ENCODE results near the gene CSNK2B. TPM values are rescaled to one million over a fixed set of nuclear protein-coding genes. Genes with fewer than 3 reads are reported as not detected.

CSNK2B gene
- polyA plus RNA-seq, 2 donors = 140 to 187 TPM

DNA sequence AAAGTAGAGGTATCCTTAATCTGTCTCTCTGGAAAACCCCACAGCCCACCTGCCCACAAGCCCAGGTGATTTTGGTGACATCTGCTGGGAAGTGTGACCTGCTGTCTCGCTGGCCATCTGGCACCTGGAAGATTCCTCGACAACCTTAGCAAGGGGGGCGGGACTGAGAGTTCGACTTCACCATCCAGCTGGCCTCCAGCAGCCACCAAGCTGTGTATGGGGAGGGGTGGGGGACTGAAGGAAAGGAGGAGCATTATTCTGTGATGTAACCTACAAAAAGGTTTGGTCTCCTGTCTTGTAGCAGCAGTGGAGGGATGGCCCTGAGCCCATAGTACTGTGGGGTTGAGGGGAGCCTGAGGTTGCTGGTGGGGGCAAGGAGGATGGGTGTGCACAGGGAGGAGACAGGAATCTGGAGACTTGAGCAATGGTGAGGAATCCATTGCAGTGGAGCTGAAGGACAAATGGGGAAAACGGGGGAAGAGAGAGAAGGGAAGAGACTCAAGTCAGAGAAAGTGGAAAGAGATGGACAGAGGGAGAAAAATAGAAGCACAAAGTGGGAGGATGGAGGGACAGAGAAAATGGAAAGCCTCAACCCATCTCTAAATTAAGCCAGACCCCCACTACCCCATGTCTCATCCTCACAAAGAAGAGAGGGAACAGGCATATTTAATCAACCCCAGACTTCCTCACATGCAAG, 44.8 kb downstream of the CSNK2B start:
- Histone ChIP-seq H3K4me1 (ENCODE audit: control insufficient read depth in 2 of 2, insufficient read depth in 2 of 2, low read length in 1 of 2) (peaks cover 0 to 23% of the 10 kb centered on the region in 2 donors), H3K9me3 (ENCODE audit: control insufficient read depth in 2 of 2, insufficient read depth in 1 of 2, low read depth in 1 of 2, low read length in 1 of 2) (no peaks in the 10 kb centered on the region), H3K36me3 (ENCODE audit: control insufficient read depth in 2 of 2, insufficient read depth in 2 of 2, low read length in 1 of 2) (no peaks in the 10 kb centered on the region), H3K27ac (ENCODE audit: low read depth in 2 of 2, low read length in 1 of 2) (peak overlapping the region; percentile 57 to 86), H3K27me3 (ENCODE audit: control insufficient read depth in 1 of 2, insufficient read depth in 2 of 2, low read length in 2 of 2) (no peaks in the 10 kb centered on the region), H3K4me3 (ENCODE audit: low read depth in 1 of 2, low read length in 2 of 2) (no peak overlapping the region)
- WGBS, 2 donors = 54 to 69% methylated on average over 5 of the region's 5 CpGs

DNA sequence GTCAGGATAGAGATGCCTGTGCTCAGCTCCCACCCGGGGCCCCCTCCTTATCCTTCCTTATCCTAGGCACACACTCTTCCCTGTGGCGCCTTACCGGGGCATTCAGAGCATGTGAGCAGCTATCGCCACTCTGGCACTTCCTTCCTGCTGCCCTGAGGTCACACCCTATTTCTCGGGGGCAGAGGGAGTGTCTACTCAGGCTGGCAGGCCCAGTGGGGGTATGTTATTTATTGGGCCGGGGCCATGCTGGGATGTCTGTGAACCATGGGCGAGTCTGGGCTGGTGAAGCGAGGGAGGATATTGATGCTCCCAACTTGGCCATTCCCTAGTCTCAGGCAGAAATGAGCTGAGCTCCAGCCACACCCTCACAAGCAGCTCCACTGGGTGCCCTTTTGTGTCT, 45.4 kb downstream of the CSNK2B start:
- Histone ChIP-seq H3K36me3 (ENCODE audit: control insufficient read depth in 2 of 2, insufficient read depth in 2 of 2, low read length in 1 of 2) (no peaks in the 10 kb centered on the region), H3K9me3 (ENCODE audit: control insufficient read depth in 2 of 2, insufficient read depth in 1 of 2, low read depth in 1 of 2, low read length in 1 of 2) (no peaks in the 10 kb centered on the region), H3K27me3 (ENCODE audit: control insufficient read depth in 1 of 2, insufficient read depth in 2 of 2, low read length in 2 of 2) (no peaks in the 10 kb centered on the region), H3K27ac (ENCODE audit: low read depth in 2 of 2, low read length in 1 of 2) (peak overlapping the region; percentile 80 to 86), H3K4me3 (ENCODE audit: low read depth in 1 of 2, low read length in 2 of 2) (no peak overlapping the region), H3K4me1 (ENCODE audit: control insufficient read depth in 2 of 2, insufficient read depth in 2 of 2, low read length in 1 of 2) (peaks cover 0 to 23% of the 10 kb centered on the region in 2 donors)
- WGBS, 2 donors = 35 to 46% methylated on average over 8 of the region's 8 CpGs

DNA sequence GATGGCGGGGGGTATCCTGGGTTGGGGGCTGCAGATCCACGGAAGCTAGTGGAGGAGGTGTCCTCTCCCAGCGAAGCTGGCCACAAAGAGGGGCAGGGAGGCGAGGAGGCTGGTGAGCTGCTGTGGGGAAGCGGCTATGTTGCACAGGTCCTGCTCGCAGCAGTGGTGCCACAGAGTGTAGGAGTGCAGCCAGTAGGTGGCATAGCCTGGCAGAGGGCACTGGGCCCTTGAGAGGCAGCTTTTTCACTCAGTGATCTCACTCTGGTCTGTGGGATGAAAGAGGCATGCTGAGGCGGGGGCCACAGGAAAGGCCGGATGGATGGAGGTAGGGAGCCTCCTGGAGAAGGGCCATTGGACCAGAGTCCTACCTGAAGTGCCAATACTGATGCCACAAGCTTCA, 46.4 kb downstream of the CSNK2B start:
- H3K4me3 ChIP-seq (ENCODE audit: low read depth in 1 of 2, low read length in 2 of 2) = no peak overlapping the region
- H3K27ac ChIP-seq (ENCODE audit: low read depth in 2 of 2, low read length in 1 of 2) = peak overlapping the region; percentile 80 to 86
- H3K4me1 ChIP-seq (ENCODE audit: control insufficient read depth in 2 of 2, insufficient read depth in 2 of 2, low read length in 1 of 2) = peaks cover 0 to 24% of the 10 kb centered on the region in 2 donors
- 62 to 64% methylated on average over 8 of the region's 8 CpGs for WGBS, 2 donors
- H3K9me3 ChIP-seq (ENCODE audit: control insufficient read depth in 2 of 2, insufficient read depth in 1 of 2, low read depth in 1 of 2, low read length in 1 of 2) = no peaks in the 10 kb centered on the region
- no peaks in the 10 kb centered on the region for H3K36me3 ChIP-seq (ENCODE audit: control insufficient read depth in 2 of 2, insufficient read depth in 2 of 2, low read length in 1 of 2)
- no peaks in the 10 kb centered on the region for H3K27me3 ChIP-seq (ENCODE audit: control insufficient read depth in 1 of 2, insufficient read depth in 2 of 2, low read length in 2 of 2)

DNA sequence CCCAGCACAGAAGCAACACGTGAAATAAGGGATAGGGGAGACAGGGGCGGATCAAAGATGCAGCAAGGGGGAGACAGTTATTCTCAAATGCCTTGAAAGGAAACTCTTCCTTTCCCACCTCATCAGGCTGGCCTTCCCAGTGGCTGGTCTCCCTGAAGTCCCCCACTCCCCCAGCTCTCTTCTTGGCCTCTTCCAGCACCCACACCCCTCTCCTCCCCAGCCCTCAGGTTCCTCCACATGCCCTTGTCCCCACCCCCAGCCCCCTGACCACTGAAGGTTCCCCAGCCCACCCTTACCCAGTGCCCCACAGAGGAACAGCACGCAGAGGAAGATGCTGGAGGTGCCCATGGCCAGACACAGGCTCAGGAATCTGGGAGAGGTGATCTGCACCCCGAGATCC, 47.6 kb downstream of the CSNK2B start:
- Histone ChIP-seq H3K36me3 (ENCODE audit: control insufficient read depth in 2 of 2, insufficient read depth in 2 of 2, low read length in 1 of 2) (no peaks in the 10 kb centered on the region), H3K4me1 (ENCODE audit: control insufficient read depth in 2 of 2, insufficient read depth in 2 of 2, low read length in 1 of 2) (peaks cover 0 to 31% of the 10 kb centered on the region in 2 donors), H3K27me3 (ENCODE audit: control insufficient read depth in 1 of 2, insufficient read depth in 2 of 2, low read length in 2 of 2) (no peaks in the 10 kb centered on the region), H3K27ac (ENCODE audit: low read depth in 2 of 2, low read length in 1 of 2) (peak overlapping the region in 1 of 2 donors; percentile 59), H3K4me3 (ENCODE audit: low read depth in 1 of 2, low read length in 2 of 2) (no peak overlapping the region), H3K9me3 (ENCODE audit: control insufficient read depth in 2 of 2, insufficient read depth in 1 of 2, low read depth in 1 of 2, low read length in 1 of 2) (no peaks in the 10 kb centered on the region)
- 66 to 75% methylated on average over 4 of the region's 4 CpGs for WGBS, 2 donors

DNA sequence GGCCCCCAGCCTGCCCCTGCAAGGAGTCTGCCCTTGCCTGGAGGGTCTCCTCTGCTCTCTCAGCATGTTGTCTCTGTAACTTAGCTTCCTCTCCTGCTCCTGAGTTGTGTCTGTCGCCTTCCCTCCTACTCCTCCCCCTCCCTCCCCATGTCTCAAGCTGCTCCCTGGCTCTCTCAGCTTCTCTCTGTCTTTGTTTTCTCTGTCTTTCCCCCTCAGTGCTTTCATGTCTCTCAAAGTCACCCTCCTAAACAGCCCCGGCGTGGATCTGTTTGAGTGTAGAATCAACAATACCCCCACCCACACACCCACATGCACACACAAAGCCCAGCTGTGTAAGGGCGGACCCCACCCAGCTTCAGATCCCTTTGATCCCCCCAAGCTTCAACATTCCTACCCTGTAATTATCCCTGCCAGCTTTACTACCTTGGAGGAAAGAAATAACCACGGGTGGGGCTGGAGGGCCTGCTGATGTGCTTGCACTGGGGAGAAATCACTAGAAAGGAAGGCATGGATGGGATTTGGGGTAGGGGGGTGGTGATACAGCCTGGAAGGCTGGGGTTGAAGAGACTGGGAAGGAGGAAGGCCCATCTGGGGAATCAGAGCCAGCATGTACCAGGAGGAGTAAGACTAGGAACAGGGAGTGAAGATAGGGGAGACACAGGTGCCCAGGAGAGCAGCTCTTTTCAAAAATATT, 48.3 kb downstream of the CSNK2B start:
- Histone ChIP-seq H3K9me3 (ENCODE audit: control insufficient read depth in 2 of 2, insufficient read depth in 1 of 2, low read depth in 1 of 2, low read length in 1 of 2) (no peaks in the 10 kb centered on the region), H3K4me3 (ENCODE audit: low read depth in 1 of 2, low read length in 2 of 2) (no peak overlapping the region), H3K4me1 (ENCODE audit: control insufficient read depth in 2 of 2, insufficient read depth in 2 of 2, low read length in 1 of 2) (peaks cover 0 to 38% of the 10 kb centered on the region in 2 donors), H3K27ac (ENCODE audit: low read depth in 2 of 2, low read length in 1 of 2) (peak overlapping the region; percentile 8 to 59), H3K36me3 (ENCODE audit: control insufficient read depth in 2 of 2, insufficient read depth in 2 of 2, low read length in 1 of 2) (no peaks in the 10 kb centered on the region), H3K27me3 (ENCODE audit: control insufficient read depth in 1 of 2, insufficient read depth in 2 of 2, low read length in 2 of 2) (no peaks in the 10 kb centered on the region)
- 29 to 33% methylated on average over 5 of the region's 5 CpGs for WGBS, 2 donors

DNA sequence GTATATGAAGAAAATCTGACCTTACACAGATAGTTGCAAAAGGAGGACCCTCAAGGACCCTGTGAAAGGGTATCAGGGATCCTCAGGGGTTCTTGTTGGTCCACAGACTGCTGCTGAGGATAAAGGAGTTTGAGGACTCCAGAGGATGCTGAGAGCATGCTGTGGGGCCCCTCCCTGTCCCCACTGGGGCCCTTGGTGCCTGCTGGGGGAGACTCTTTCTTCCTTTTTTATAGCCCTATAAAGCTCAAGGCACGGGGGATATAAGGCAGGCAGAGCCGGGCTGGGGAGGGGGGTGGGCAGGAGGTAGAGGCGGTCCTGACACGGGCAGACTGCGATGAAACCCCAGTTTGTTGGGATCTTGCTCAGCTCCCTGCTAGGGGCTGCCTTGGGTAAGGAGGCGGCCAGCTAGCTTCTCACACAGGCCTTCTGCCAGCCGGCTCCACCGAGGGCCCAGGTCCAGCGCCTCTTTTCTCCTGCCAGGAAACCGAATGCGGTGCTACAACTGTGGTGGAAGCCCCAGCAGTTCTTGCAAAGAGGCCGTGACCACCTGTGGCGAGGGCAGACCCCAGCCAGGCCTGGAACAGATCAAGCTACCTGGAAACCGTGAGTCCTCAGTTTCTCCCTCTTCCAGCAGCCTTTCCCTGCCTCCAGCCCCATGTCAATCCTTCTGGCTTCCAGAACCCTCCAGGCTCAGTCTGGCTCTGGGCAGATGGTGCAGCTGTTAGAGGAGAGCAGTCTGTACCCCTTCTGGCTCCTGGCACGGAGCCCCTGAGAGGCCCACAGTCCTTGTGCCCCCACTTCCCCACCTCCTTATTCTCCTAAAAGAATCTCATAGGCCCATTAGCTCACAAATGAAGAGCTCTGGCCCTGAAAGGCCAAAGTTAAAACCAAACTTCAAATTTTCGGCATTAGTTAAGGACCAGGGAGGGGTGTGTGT, 49.4 kb downstream of the CSNK2B start, which contains the start of gene LY6G6D:
Gene LY6G6D, plus strand, starts transcription at position 327 of the 937 bp plus-strand sequence. Its CDS starts 8 bp downstream, at position 335.
- Histone ChIP-seq H3K27ac (ENCODE audit: low read depth in 2 of 2, low read length in 1 of 2) (peak within 1 kb of the TSS; percentile 8 to 59), H3K4me1 (ENCODE audit: control insufficient read depth in 2 of 2, insufficient read depth in 2 of 2, low read length in 1 of 2) (peaks cover 0 to 44% of the 10 kb centered on the region in 2 donors), H3K27me3 (ENCODE audit: control insufficient read depth in 1 of 2, insufficient read depth in 2 of 2, low read length in 2 of 2) (no peaks in the 10 kb centered on the region), H3K9me3 (ENCODE audit: control insufficient read depth in 2 of 2, insufficient read depth in 1 of 2, low read depth in 1 of 2, low read length in 1 of 2) (no peaks in the 10 kb centered on the region), H3K36me3 (ENCODE audit: control insufficient read depth in 2 of 2, insufficient read depth in 2 of 2, low read length in 1 of 2) (no peaks in the 10 kb centered on the region), H3K4me3 (ENCODE audit: low read depth in 1 of 2, low read length in 2 of 2) (no peak within 1 kb of the TSS)
- 54 to 60% methylated on average over 15 to 16 of the region's 16 CpGs for WGBS, 2 donors

DNA sequence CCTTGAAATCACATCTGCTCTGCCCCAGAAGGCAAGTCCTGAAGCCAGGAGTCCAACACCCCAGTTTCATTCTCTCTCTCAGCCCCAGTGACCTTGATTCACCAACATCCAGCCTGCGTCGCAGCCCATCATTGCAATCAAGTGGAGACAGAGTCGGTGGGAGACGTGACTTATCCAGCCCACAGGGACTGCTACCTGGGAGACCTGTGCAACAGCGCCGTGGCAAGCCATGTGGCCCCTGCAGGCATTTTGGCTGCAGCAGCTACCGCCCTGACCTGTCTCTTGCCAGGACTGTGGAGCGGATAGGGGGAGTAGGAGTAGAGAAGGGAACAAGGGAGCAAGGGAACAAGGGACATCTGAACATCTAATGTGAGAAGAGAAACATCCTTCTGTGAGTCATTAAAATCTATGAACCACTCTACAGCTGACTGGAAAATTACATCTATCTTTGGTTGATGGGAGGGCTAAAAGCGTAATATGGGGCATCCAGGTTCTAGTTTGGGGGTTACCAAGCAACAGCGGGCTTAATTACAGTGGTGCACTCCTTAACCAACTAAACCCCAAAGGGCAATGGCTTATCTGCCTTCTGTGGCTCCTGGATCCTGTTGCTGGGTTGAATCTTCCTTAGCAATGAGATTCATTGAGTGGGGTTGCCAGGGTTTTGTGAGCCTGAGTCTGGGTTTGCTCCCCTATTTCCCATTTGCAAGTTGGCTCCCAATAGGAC, 51.8 kb downstream of the CSNK2B start:
- Histone ChIP-seq H3K4me1 (ENCODE audit: control insufficient read depth in 2 of 2, insufficient read depth in 2 of 2, low read length in 1 of 2) (peaks cover 0 to 37% of the 10 kb centered on the region in 2 donors), H3K36me3 (ENCODE audit: control insufficient read depth in 2 of 2, insufficient read depth in 2 of 2, low read length in 1 of 2) (no peaks in the 10 kb centered on the region), H3K9me3 (ENCODE audit: control insufficient read depth in 2 of 2, insufficient read depth in 1 of 2, low read depth in 1 of 2, low read length in 1 of 2) (no peaks in the 10 kb centered on the region), H3K27me3 (ENCODE audit: control insufficient read depth in 1 of 2, insufficient read depth in 2 of 2, low read length in 2 of 2) (no peaks in the 10 kb centered on the region), H3K4me3 (ENCODE audit: low read depth in 1 of 2, low read length in 2 of 2) (no peak overlapping the region), H3K27ac (ENCODE audit: low read depth in 2 of 2, low read length in 1 of 2) (peak overlapping the region; percentile 89 to 95)
- WGBS, 2 donors = 45 to 54% methylated on average over 10 of the region's 10 CpGs

DNA sequence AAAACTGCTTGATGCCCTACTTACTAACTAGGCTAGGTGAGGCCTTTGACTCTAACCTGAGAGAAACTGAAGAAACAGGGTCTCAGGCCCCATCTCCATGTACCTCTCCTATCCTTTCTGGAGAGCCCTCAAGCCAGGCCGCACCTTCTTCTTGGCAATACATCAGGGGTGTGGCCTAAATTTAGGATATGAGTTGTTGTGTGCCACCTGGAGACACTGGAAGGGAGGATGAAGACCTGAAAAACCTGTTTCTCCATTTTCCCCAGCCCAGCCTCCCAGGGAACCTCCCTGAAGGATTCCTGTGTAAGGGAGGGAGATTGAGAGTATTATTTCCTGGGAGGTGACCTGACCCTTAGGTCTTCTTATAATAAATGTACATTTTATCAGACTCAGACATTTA, 52.4 kb downstream of the CSNK2B start:
- H3K9me3 ChIP-seq (ENCODE audit: control insufficient read depth in 2 of 2, insufficient read depth in 1 of 2, low read depth in 1 of 2, low read length in 1 of 2) = no peaks in the 10 kb centered on the region
- 47 to 54% methylated on average over 1 of the region's 1 CpG for WGBS, 2 donors
- peak overlapping the region; percentile 90 to 95 for H3K27ac ChIP-seq (ENCODE audit: low read depth in 2 of 2, low read length in 1 of 2)
- H3K27me3 ChIP-seq (ENCODE audit: control insufficient read depth in 1 of 2, insufficient read depth in 2 of 2, low read length in 2 of 2) = no peaks in the 10 kb centered on the region
- H3K4me3 ChIP-seq (ENCODE audit: low read depth in 1 of 2, low read length in 2 of 2) = no peak overlapping the region
- no peaks in the 10 kb centered on the region for H3K36me3 ChIP-seq (ENCODE audit: control insufficient read depth in 2 of 2, insufficient read depth in 2 of 2, low read length in 1 of 2)
- peaks cover 0 to 37% of the 10 kb centered on the region in 2 donors for H3K4me1 ChIP-seq (ENCODE audit: control insufficient read depth in 2 of 2, insufficient read depth in 2 of 2, low read length in 1 of 2)

DNA sequence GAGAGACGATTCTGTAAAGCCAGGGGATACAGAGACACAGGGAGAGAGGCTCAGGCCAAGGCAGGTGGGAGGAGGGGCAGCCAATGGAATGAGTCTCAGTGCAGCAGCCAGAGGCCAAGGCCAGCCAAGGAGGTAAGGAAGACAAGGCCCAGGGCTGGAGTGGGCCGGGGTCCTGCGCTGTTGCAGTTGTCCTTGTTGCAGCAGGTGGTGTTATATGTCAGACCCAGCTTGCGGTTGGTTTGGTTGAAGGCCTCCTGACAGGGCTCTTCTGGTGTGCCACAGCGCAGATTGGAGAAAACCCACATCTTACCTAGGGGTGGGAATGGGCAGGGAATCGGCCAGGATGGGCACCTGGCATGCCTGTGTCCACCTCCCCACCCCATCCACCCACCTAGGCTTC, 53.1 kb downstream of the CSNK2B start:
- no peaks in the 10 kb centered on the region for H3K9me3 ChIP-seq (ENCODE audit: control insufficient read depth in 2 of 2, insufficient read depth in 1 of 2, low read depth in 1 of 2, low read length in 1 of 2)
- peaks cover 0 to 32% of the 10 kb centered on the region in 2 donors for H3K4me1 ChIP-seq (ENCODE audit: control insufficient read depth in 2 of 2, insufficient read depth in 2 of 2, low read length in 1 of 2)
- H3K27ac ChIP-seq (ENCODE audit: low read depth in 2 of 2, low read length in 1 of 2) = peak overlapping the region; percentile 90 to 95
- H3K36me3 ChIP-seq (ENCODE audit: control insufficient read depth in 2 of 2, insufficient read depth in 2 of 2, low read length in 1 of 2) = no peaks in the 10 kb centered on the region
- no peak overlapping the region for H3K4me3 ChIP-seq (ENCODE audit: low read depth in 1 of 2, low read length in 2 of 2)
- no peaks in the 10 kb centered on the region for H3K27me3 ChIP-seq (ENCODE audit: control insufficient read depth in 1 of 2, insufficient read depth in 2 of 2, low read length in 2 of 2)
- WGBS, 2 donors = 74 to 82% methylated on average over 6 of the region's 6 CpGs
